GM21737 (cell line): ENCODE results near the gene HK3.

Source experiments
- ATAC-seq: cut with Tn5 transposase; IDR thresholded peaks from one replicate; pipeline ENCODE4 v1.9.1; 2021; ENCODE audit warnings: mild to moderate bottlenecking, moderate library complexity; ENCODE audit not compliant: unreplicated experiment

Gene HK3, protein sequence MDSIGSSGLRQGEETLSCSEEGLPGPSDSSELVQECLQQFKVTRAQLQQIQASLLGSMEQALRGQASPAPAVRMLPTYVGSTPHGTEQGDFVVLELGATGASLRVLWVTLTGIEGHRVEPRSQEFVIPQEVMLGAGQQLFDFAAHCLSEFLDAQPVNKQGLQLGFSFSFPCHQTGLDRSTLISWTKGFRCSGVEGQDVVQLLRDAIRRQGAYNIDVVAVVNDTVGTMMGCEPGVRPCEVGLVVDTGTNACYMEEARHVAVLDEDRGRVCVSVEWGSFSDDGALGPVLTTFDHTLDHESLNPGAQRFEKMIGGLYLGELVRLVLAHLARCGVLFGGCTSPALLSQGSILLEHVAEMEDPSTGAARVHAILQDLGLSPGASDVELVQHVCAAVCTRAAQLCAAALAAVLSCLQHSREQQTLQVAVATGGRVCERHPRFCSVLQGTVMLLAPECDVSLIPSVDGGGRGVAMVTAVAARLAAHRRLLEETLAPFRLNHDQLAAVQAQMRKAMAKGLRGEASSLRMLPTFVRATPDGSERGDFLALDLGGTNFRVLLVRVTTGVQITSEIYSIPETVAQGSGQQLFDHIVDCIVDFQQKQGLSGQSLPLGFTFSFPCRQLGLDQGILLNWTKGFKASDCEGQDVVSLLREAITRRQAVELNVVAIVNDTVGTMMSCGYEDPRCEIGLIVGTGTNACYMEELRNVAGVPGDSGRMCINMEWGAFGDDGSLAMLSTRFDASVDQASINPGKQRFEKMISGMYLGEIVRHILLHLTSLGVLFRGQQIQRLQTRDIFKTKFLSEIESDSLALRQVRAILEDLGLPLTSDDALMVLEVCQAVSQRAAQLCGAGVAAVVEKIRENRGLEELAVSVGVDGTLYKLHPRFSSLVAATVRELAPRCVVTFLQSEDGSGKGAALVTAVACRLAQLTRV

DNA sequence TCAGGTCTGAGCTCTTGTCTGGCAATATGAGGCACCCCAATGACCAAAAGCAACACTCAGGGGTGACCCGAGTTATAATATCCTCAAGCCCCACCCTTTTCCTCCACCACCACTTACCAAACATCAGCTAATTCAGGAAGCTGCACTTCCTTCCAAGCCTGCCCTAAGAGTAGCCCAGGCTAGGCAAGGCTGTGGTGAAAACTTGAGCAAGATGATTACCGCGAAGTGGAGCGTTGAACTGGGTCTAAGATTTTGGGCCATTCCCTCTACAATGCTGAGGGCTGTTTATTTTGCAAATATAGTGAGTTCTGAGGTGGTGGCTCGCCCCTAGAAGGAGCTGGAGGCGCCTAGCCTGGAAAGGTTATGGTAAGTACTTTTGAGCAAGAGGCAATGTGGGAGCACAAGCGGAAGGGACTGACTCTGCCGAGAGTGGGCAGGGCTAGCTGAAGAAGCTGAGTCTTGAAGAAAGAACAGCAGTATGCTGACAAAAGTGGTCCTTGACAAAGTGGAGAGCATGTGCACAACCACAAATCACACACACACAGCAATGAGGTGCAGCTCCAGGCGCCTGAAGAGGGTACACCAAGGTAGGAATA is at the start of gene HK3:
HK3 (minus strand) TSS at position 51 of the 596 bp plus-strand sequence. CDS start 3,187 bp downstream, outside the sequence.
- no peak for ATAC-seq

DNA sequence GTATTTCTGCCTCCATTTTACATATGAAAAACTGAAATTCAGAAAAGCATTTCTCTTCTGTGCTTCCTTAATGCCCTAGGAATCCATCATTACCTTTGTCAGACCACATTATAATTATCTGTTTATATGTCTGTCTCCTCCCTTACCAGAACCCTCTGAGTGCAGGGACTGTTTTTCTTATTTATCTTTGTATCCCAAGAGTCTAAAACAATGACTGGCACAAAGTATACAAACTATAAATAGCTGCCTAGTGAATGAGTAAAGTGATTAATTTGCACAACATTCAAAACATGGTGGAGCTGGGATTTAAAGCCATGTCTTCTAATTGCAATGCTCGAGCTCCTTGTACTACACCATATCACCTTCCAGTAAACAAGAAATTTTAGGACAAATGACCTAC is 49.3 kb upstream of the HK3 start:
- ATAC-seq = no peak

DNA sequence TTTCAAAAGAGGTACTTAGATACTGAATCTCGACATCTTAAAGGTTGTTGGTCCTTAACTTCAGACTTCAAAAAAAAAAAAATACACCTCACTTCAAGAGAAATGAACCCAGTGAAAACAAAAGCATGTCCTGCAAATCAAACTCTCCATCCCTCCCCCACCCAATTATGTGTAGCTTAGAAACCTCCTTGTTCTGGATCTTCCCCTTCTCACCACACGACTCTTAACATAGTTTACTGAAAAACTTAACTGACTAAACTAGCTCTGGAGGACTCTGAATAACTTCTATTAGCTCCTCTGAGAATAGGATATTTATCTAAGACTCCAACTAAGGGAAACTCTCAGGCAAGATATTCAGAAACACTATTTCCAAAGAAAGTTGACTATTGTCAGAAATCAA is 48.7 kb upstream of the HK3 start:
- no peak for ATAC-seq

DNA sequence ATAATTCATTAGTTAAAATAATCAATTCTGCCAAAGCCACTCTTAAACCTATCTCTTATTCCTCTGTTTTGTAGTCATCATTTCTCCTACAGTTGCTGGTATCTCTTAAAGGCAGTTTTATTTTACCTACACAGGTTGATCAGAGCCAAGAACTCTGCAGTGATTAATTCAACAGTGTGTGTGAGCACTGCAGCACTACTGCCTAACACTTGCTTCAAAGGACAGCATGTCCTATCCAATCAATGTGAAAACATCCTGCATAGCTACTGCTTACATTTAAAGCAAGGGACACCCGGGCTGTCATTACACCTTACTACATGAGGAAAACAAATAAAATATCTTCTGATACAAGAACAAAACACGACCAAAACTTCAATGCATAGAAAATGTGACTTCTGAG is 45.1 kb upstream of the HK3 start:
- ATAC-seq = no peak

DNA sequence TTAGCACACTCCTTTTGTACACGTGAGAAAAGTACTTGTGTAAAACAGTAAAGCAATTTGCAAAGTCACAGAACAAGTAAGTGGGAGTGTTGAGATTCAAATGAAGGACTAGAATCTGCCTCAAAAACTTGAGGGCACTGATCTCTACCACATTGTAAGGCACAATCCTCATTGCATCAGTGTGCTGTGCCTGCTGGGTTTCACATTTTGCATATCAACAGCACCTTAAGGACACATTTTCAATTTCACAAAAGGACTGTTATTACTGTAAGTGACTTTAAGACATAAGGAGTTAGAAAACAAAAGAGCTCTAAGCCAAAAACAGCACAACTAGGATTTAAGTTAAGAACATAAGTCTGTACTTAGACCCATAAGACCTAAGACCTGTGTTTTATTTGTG is 44.7 kb upstream of the HK3 start:
- no peak for ATAC-seq

DNA sequence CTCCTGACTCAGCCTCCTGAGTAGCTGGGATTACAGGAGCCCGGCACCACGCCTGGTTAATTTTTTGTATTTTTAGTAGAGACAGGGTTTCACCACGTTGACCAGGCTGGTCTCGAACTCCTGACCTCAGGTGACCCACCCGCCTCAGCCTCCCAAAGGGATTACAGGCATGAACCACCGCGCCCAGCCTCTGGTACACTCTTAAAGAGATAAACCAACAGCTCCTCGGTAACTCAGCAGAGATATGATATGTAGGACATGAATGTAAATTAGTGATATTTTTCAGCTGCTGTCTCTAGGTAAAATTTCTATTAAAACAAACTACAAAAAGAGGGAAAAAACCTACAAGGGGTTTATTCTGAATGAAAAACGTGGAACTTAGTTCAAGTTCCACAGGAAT is 42.8 kb upstream of the HK3 start:
- ATAC-seq = no peak

DNA sequence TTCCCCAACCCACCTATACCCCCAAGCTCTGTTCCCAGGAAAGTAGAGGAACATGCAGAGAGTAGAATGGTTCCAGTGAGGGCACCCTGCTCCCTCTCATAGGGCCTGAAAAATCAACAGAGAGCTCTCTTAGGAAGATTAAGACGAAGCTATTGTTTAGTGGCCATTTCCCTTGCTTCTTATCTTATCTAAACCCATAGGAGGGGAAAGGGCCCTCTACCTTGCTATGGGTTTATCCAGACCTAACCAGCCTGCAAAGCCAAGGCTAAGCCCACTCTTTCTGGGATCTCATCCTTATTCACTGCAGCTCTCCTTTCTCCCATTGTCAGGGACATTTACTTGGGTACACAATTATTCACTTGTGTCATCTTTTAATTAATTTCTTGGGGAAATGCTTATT is 39.3 kb upstream of the HK3 start:
- ATAC-seq = no peak

DNA sequence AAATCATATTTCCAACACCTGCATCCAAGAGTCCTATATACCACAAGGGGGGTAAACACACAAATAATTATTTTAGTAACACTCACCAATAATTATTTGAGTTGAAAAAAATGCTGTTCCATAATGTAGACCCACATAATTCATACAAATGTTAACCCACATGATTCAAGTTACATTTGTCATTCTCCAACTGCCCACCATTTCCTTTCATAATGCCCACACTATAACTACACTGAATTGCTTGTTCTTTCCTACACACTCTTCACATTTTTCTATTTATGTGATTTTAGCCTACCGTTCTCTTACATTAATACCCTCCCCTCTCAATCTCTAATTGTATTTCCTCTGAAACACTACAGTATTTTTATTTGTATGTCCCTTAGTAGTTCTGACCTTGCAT is 35.9 kb upstream of the HK3 start:
- ATAC-seq = no peak

DNA sequence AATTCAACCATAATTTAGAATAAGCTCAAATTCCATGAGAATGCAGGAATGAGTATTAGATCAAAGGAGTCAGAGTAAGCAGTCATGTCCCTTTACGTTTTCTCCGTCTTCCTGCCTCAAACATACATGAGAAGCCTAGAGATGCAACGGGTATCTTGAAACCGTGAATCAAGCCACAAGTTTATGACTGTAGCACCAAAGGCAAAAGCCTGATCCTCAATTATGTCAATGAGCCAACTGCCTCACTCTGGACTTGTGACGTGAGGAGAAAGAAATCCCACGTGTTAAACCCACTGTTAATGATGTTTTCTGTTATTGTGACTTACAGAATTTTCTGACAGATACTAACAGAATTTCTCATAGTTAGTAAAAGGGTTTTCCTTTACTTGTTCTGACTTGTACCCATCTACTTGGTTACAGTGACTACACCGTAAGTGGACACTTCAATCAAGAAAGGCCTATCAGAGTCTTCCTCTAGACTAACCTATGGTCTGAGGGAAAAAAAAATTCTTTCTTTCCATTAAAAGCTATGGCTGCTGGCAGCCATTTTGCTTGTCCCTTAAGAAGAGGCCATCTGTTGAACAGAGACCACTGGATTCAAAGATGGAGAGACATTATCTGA is 35.3 kb upstream of the HK3 start:
- no peak for ATAC-seq

DNA sequence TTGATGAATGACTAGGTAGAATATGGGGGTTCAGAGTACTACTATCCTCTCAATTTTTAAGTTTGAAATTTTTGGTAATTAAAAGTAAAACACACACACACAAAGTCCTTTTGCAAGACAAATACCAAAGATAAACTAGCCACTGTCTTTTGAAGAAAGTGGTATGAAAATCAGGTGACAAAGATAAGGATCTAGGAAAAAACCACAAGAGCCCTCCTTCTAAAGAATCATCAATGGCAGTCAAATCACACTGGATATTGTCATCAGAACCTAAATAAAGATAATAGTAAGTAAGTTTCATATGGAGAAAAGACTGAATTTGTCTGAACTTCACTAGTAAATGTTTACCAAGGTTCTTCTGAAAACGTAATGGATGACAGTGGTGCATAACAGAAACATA is 30.5 kb upstream of the HK3 start:
- ATAC-seq = no peak

DNA sequence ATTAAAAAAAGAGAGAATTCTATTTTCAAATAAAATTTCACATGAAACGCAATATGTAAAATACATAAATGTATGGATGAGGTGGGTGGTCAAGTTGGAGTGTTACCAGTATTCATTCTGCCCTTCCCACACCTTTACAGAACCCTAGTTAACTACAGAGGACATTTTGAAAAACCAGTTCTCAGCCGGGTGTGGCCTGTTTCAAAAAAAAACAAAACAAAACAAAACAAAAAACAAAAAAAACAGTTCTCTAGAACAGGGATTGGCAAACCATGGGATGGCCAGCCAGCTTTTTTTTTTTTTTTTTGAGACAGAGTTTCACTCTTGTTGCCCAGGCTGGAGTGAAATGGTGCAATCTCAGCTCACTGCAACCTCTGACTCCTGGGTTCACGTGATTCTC is 28.4 kb upstream of the HK3 start:
- no peak for ATAC-seq

DNA sequence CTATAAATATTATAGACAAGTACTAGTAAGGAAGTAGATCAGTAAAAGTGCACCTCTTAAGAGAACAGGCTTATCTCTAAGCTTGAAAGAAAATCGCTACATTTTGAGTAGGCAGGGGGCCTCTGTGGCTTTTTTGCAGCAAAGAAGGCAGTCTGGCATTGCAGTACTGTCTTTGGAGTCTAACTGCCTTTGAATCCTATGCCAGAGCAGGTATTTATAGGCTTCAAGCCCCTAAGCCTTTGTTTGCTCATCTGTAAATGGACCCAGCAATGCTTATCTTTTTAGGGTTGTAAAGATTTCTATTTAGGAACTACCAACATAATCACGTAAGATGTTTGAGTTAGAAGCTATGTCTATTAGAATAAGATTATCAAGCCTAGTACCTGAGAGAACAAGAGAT is 23.7 kb upstream of the HK3 start:
- no peak for ATAC-seq

DNA sequence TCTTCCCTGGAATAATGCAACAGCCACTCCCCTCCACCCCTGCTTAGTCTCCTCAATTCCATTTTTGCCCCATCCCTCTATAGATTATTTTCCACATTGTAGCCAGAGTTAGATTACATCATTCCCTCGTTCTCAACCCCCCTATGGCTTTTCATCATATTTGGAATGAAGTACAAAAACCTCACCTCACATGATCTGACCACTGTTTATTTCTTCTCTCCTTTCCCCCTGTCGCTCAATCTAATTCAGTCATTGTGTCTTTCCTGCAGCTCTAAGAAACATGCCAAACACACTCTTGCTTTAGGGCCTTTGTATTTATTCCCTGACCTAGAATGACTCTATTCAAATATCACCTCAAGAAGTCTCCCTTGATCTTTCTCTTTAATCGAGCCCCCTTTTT is 22.6 kb upstream of the HK3 start:
- ATAC-seq = no peak

DNA sequence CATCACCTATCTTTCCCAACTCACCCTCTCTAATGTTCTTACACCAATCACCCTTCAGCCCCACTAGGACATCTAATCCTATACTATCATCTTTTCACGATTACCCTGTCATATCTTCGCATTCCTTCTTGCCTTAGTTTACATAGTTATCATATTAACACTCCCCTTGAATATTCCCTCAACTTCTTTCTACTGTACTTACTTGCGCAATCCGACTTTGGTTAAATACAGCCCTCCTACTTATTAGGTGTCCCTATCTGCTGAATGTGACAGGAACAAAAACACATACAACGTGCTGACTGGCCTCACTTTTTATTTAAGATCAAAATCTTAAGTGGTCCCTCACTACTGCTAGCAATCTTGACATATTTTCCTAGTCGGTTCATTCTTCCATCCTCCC is 19.5 kb upstream of the HK3 start:
- no peak for ATAC-seq

DNA sequence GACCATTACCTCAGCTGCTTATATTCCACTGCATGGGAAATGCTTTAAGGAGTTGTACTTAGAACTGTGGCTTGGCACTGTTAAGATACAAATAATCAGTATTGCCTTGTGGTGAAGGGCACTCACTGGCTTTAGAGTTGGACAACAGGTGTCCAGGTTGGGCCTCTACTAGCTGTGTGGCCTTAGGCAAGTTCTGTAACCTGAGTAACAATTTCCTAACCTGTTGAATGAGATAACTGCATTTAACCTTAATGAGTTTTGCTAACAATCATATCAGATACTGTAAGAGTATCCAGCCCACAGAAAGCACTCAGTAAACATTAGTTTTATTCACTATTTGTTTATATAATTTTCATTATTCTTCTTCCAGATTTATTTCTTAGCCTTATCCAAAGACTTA is 17.2 kb upstream of the HK3 start:
- ATAC-seq = no peak

DNA sequence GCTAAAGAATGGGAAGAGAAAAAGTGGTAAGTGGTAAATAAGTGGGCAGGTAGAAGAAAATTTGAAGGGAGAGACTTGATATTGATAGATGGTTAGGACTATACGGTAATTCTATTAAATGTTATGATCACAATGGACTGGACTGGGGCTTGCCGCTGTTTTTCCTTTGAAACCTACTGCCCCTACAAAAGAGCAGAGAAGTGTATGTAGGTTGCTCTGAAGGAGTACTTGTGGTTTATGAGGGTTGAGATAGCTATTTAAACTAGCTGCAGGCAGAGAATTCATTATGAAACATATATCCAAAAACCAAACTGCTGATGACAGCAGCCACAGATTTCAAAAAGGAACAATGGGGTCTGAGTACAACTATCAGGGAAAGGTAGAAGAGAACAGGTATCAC is 16.8 kb upstream of the HK3 start:
- ATAC-seq = no peak

DNA sequence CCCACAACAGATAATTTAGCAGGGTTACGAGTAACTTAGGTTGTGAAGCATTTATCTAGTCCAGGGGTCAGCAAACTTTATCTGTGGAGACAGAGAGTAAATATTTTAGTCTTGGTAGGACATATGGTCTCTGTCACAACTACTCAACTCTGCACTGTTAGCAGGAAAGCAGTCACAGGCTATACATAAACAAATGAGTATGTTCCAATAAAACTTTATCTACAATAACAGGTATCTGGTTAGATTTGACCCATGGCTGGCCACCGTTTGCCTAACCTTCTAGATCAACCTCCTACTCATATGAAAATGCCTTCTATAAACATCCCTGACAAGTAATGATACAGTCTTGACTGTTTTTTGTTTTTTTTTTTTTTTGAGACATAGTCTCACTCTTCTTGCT is 13.0 kb upstream of the HK3 start:
- no peak for ATAC-seq

DNA sequence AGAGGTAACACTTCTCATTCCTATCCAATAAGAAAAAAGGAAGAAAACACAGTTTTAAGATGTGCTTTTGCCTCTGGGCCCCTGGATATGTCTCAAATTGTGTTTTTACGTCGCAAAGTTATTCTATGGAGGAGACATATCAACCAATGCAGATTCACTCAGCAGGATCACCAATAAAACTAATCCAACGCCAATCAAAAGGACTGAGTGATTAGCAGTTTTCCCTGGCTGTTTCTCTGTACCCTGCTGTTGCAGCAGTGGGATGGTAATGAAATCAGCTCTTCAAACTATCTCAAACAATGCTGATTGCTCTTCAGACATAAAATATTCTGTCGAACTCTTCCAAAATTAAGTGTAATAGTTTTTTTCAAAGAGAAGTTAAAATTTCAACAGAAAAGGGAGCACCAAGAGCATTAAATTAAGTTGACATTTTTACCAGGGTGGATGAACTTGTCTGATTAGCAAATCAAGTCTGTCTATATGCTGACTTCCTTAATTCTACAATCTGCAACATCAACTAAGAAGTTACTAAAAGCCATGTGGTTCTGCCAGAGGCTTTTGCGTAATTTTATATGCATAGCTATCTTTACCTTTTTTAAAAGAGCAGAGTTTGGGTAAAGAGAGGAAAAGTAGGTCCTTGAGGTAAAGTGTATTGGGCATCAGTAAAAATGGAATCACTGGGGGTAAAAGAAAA is 9.7 kb upstream of the HK3 start:
- ATAC-seq = no peak

DNA sequence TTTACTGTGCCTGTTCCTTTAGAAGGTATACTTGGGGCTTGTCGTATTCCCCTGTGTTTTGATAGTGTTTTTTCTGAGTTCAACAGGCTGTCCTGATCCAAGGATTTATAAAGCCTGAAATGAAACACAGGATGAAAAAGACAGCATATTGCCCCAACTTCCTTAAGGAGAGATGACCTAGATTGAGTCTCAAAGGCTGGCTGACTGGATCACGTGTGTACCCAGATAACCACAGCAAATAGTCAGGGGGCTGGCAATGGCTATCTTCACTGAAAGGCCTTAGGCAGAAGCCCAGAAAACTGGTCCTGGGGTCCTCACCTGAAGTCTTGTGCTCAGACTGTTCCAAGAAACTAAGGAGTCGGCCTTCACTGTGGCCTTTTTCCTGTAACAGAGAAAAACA is 7.7 kb upstream of the HK3 start:
- ATAC-seq = no peak

DNA sequence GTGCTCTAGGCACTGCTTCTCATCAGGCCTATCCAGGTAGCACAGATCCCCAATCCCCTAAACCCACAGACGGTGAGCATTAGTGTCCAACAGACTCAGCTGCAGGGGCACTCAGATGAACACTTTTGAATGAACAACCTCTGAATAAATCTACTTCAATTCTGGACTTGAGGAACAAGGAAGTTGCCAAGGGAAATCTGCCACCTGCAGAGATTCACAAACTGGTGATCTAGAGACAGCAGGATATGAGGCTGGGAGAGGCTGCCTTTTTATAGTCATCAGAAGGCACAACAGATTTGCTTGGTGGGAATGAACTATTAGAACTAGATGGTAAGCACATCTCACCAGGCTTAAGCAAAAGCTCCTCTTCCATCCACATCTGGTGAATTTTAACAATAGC is 7.0 kb upstream of the HK3 start:
- ATAC-seq = no peak

DNA sequence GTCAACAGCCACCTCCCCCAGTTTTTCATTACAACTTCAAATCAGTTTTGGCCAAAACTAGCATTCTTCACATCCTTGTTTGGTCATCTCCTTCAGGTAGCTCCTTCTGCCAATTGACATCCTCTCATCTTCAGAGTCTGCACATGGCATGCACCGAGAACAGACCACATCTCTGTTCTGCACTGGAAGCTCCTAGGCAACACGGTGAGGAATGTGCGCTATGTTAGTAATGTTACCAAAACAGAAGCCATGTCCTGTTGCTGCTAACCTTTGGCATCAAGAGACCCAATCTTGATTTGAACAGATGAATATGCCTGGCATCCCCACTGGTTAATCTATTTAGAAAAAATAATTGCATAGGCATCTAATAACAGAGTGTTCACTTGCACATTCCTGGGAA is 5.1 kb upstream of the HK3 start:
- ATAC-seq = no peak
